ENCODE measurements around the gene IL6R. TPM values are rescaled to one million over a fixed set of nuclear protein-coding genes. Genes with fewer than 3 reads are reported as not detected.
"Not testable (repeated sequence)": the region's sequence is repeated elsewhere in the genome, so short reads cannot be mapped to it uniquely, and the experiment has no call there.

IL6R gene
- total RNA-seq = 10.4 and 12.4 TPM in 2 replicates
- long read RNA-seq, full-length matches to known transcripts = 5 of 18 reads
- long read RNA-seq, partial matches to known transcripts = 0 of 18 reads
- long read RNA-seq, other reads (novel, unspliced or antisense) = 13 of 18 reads

- TF ChIP-seq CTCF (IDR thresholded peaks at IDR 0.05) = peak; percentile 68
- peaks cover 37% of the 10 kb centered on the region for H3K4me1 Mint-ChIP-seq (ENCODE audit: unreplicated experiment)
- peak within 1 kb of the TSS; percentile 81 for H3K4me3 Mint-ChIP-seq (ENCODE audit: unreplicated experiment)
- peak within 1 kb of the TSS; percentile 92 for H3K27ac Mint-ChIP-seq (ENCODE audit: unreplicated experiment)
- DNase-seq (ENCODE audit: extremely low spot score, unreplicated experiment) = peak; percentile 93
- no peaks in the 10 kb centered on the region for H3K36me3 Mint-ChIP-seq (ENCODE audit: unreplicated experiment)
- H3K27me3 Mint-ChIP-seq (ENCODE audit: unreplicated experiment) = no peaks in the 10 kb centered on the region
- H3K9me3 Mint-ChIP-seq (ENCODE audit: unreplicated experiment) = no peaks in the 10 kb centered on the region
These were observed at the start of gene IL6R for GRCh38 chr1:154404984-154405746. TSS of gene IL6R (plus strand) at chr1:154405343. CDS start at chr1:154405630, 287 bp downstream.

GRCh38 chr1:154358519-154358918, 46.6 kb upstream of the IL6R start:
- Mint-ChIP-seq H3K36me3 (ENCODE audit: unreplicated experiment) (no peaks in the 10 kb centered on the region), H3K4me1 (ENCODE audit: unreplicated experiment) (peaks cover 6% of the 10 kb centered on the region), H3K27me3 (ENCODE audit: unreplicated experiment) (no peaks in the 10 kb centered on the region), H3K27ac (ENCODE audit: unreplicated experiment) (no peak overlapping the region), H3K9me3 (ENCODE audit: unreplicated experiment) (no peaks in the 10 kb centered on the region), H3K4me3 (ENCODE audit: unreplicated experiment) (no peak overlapping the region)
- no peak for TF ChIP-seq CTCF (IDR thresholded peaks at IDR 0.05)
- DNase-seq (ENCODE audit: extremely low spot score, unreplicated experiment) = no peak

GRCh38 chr1:154360288-154360687, 44.9 kb upstream of the IL6R start:
- no peak overlapping the region for H3K27ac Mint-ChIP-seq (ENCODE audit: unreplicated experiment)
- H3K4me1 Mint-ChIP-seq (ENCODE audit: unreplicated experiment) = no peaks in the 10 kb centered on the region
- peaks cover 2% of the 10 kb centered on the region for H3K27me3 Mint-ChIP-seq (ENCODE audit: unreplicated experiment)
- H3K36me3 Mint-ChIP-seq (ENCODE audit: unreplicated experiment) = no peaks in the 10 kb centered on the region
- H3K9me3 Mint-ChIP-seq (ENCODE audit: unreplicated experiment) = no peaks in the 10 kb centered on the region
- no peak overlapping the region for H3K4me3 Mint-ChIP-seq (ENCODE audit: unreplicated experiment)
- TF ChIP-seq CTCF (IDR thresholded peaks at IDR 0.05) = no peak
- DNase-seq (ENCODE audit: extremely low spot score, unreplicated experiment) = no peak

GRCh38 chr1:154360881-154361280, 44.3 kb upstream of the IL6R start:
- not testable (repeated sequence) for H3K27ac Mint-ChIP-seq (ENCODE audit: unreplicated experiment); DNase-seq (ENCODE audit: extremely low spot score, unreplicated experiment); H3K27me3 Mint-ChIP-seq (ENCODE audit: unreplicated experiment); H3K4me3 Mint-ChIP-seq (ENCODE audit: unreplicated experiment); H3K36me3 Mint-ChIP-seq (ENCODE audit: unreplicated experiment); H3K9me3 Mint-ChIP-seq (ENCODE audit: unreplicated experiment); H3K4me1 Mint-ChIP-seq (ENCODE audit: unreplicated experiment)

GRCh38 chr1:154361357-154361756, 43.8 kb upstream of the IL6R start:
- Mint-ChIP-seq H3K27ac (ENCODE audit: unreplicated experiment) (no peak overlapping the region), H3K9me3 (ENCODE audit: unreplicated experiment) (no peaks in the 10 kb centered on the region), H3K4me3 (ENCODE audit: unreplicated experiment) (no peak overlapping the region), H3K36me3 (ENCODE audit: unreplicated experiment) (no peaks in the 10 kb centered on the region), H3K27me3 (ENCODE audit: unreplicated experiment) (peaks cover 6% of the 10 kb centered on the region), H3K4me1 (ENCODE audit: unreplicated experiment) (no peaks in the 10 kb centered on the region)
- no peak for TF ChIP-seq CTCF (IDR thresholded peaks at IDR 0.05)
- no peak for DNase-seq (ENCODE audit: extremely low spot score, unreplicated experiment)
